GM10266 (cell line): ENCODE measurements around the gene LMTK3.
"Not testable (repeated sequence)": the region's sequence is repeated elsewhere in the genome, so short reads cannot be mapped to it uniquely, and the experiment has no call there.

Source experiments
- DNase-seq: peaks from one replicate; pipeline ENCODE4 v3.0.0; 2012; ENCODE audit errors: extremely low spot score
- CTCF ChIP-seq: IDR thresholded peaks from 2 replicates; pipeline ENCODE4 v1.5.1; 2012; ENCODE audit warnings: mild to moderate bottlenecking, low read depth; ENCODE audit not compliant: control insufficient read depth, insufficient read depth; ENCODE audit errors: missing control alignments

LMTK3 gene

GRCh38 chr19:48520134-48520533 is 8.5 kb upstream of the LMTK3 start:
- DNase-seq: no peak
- TF ChIP-seq CTCF: no peak

GRCh38 chr19:48519426-48519825 is 7.8 kb upstream of the LMTK3 start:
- not testable (repeated sequence) for DNase-seq

GRCh38 chr19:48518207-48518606 is 6.6 kb upstream of the LMTK3 start:
- DNase-seq: no peak
- no peak for TF ChIP-seq CTCF

- no peak for DNase-seq
- no peak for TF ChIP-seq CTCF
Observed at GRCh38 chr19:48516536-48516935, 4.9 kb upstream of the LMTK3 start.

GRCh38 chr19:48514123-48514458 is 2.5 kb upstream of the LMTK3 start:
- TF ChIP-seq CTCF: no peak
- peak; percentile 14 for DNase-seq

- DNase-seq: peak; percentile 87
- no peak for TF ChIP-seq CTCF
Observed at GRCh38 chr19:48513289-48514122, 1.9 kb upstream of the LMTK3 start.

GRCh38 chr19:48512504-48513288 is 1.1 kb upstream of the LMTK3 start:
- peak; percentile 12 for DNase-seq
- TF ChIP-seq CTCF: no peak
